Glomerular visceral epithelial cell (primary cell): ENCODE data around the gene LAD1.
A peak's percentile ranks its signal among the peaks of the same experiment; 100 is the strongest.

Source experiments
- DNase-seq: peaks from one replicate; pipeline ENCODE4 v3.0.0-alpha.2; 2016; ENCODE audit errors: extremely low spot score

LAD1 gene

GRCh38 chr1:201419256-201419655 lies 20.1 kb upstream of the LAD1 start:
- no peak for DNase-seq

GRCh38 chr1:201418461-201418860 lies 19.3 kb upstream of the LAD1 start:
- DNase-seq = no peak

- no peak for DNase-seq
Measured at GRCh38 chr1:201414051-201414738, 15.1 kb upstream of the LAD1 start.

- no peak for DNase-seq
Measured at GRCh38 chr1:201411292-201411691, 12.2 kb upstream of the LAD1 start.

GRCh38 chr1:201409440-201409839 lies 10.3 kb upstream of the LAD1 start:
- no peak for DNase-seq

- DNase-seq = no peak
Measured at GRCh38 chr1:201408834-201409200, 9.7 kb upstream of the LAD1 start.

GRCh38 chr1:201408176-201408833 lies 9.2 kb upstream of the LAD1 start:
- peak; percentile 87 for DNase-seq

- peak; percentile 94 for DNase-seq
Measured at GRCh38 chr1:201406831-201407406, 7.8 kb upstream of the LAD1 start.

- DNase-seq = peak; percentile 98
Measured at GRCh38 chr1:201405484-201405831, 6.3 kb upstream of the LAD1 start.

GRCh38 chr1:201404722-201405483 lies 5.8 kb upstream of the LAD1 start:
- no peak for DNase-seq

- DNase-seq = peak; percentile 37
Measured at GRCh38 chr1:201404055-201404454, 4.9 kb upstream of the LAD1 start.

- DNase-seq = no peak
Measured at GRCh38 chr1:201403359-201403758, 4.2 kb upstream of the LAD1 start.

- no peak for DNase-seq
Measured at GRCh38 chr1:201401700-201402099, 2.6 kb upstream of the LAD1 start.

GRCh38 chr1:201400852-201401230 lies 1.7 kb upstream of the LAD1 start:
- DNase-seq = no peak

- DNase-seq = no peak
Measured at GRCh38 chr1:201400212-201400851, 1.2 kb upstream of the LAD1 start.

- no peak for DNase-seq
Measured at GRCh38 chr1:201399352-201400126, 415 bp upstream of the LAD1 start.

GRCh38 chr1:201397675-201398074 lies 1.4 kb downstream of the LAD1 start:
- peak; percentile 49 for DNase-seq

- DNase-seq = peak; percentile 92
Measured at GRCh38 chr1:201396861-201397464, 2.2 kb downstream of the LAD1 start.

GRCh38 chr1:201395936-201396335 lies 3.2 kb downstream of the LAD1 start:
- no peak for DNase-seq

GRCh38 chr1:201394591-201394990 lies 4.5 kb downstream of the LAD1 start:
- DNase-seq = no peak

GRCh38 chr1:201393076-201393475 lies 6.0 kb downstream of the LAD1 start:
- DNase-seq = no peak
